ENCODE results near the gene DLGAP4.

- TF ChIP-seq SUZ12 (IDR thresholded peaks at IDR 0.05) (no peak), FOXK2 (IDR thresholded peaks at IDR 0.05) (no peak), CTBP1 (IDR thresholded peaks at IDR 0.05; ENCODE audit: borderline replicate concordance) (no peak)
These were observed 140.4 kb downstream of the DLGAP4 start for GRCh38 chr20:36446557-36446956.
